ENCODE results near the gene CMSS1. TPM values are rescaled to one million over a fixed set of nuclear protein-coding genes. Genes with fewer than 3 reads are reported as not detected.
A peak's percentile ranks its signal among the peaks of the same experiment; 100 is the strongest.

CMSS1 gene
- total RNA-seq, 1 experiment from 2014 or later, result 55.8 TPM

DNA sequence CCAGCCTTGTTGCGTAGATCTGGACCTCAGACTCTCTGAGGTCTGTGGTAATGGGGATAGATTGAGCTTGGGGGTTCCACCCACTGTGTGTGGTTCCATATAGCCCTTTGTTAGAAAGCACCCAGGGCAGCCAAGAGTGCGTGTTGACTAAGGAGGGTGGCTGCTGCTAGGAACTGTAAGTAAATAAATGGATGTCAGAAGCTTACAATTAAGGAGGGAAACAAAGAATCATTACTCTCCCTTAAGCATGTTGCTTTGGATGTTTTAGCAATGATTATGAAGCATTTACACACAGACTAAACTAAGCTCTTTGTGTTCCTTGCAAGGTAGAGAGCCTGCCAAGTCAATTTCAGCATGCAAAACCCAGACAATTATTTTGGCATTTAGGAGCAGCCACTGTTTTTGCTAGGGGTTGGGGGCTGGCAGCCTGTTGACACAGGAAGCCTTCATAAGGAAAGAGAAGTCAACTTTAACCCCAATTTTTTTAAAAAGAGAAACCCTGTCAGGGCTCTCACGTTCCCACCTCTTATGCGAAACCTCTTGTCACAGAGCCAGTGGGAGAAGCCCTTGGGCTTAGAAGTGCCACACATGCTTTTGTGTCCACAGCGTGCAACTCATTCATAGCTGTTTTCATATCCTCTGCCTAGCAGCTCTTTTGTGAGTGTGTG, 127.8 kb downstream of the CMSS1 start:
- BruUV-seq (replicated peaks), result no TSS peak
- no peaks in the 10 kb centered on the region for H3K9me3 Mint-ChIP-seq (ENCODE audit: low read depth, unreplicated experiment)
- no peak overlapping the region for H3K4me3 Mint-ChIP-seq (ENCODE audit: low read depth, unreplicated experiment)
- no peaks in the 10 kb centered on the region for H3K36me3 Mint-ChIP-seq (ENCODE audit: insufficient read depth, unreplicated experiment)
- CTCF ChIA-PET, result interaction anchor here (0.6 to 1.2 kb wide), 2 partner anchors 25 to 27 kb away, joined by 3 read pairs; no protein-coding TSS in a partner anchor
- TF ChIP-seq, protein P1, sequence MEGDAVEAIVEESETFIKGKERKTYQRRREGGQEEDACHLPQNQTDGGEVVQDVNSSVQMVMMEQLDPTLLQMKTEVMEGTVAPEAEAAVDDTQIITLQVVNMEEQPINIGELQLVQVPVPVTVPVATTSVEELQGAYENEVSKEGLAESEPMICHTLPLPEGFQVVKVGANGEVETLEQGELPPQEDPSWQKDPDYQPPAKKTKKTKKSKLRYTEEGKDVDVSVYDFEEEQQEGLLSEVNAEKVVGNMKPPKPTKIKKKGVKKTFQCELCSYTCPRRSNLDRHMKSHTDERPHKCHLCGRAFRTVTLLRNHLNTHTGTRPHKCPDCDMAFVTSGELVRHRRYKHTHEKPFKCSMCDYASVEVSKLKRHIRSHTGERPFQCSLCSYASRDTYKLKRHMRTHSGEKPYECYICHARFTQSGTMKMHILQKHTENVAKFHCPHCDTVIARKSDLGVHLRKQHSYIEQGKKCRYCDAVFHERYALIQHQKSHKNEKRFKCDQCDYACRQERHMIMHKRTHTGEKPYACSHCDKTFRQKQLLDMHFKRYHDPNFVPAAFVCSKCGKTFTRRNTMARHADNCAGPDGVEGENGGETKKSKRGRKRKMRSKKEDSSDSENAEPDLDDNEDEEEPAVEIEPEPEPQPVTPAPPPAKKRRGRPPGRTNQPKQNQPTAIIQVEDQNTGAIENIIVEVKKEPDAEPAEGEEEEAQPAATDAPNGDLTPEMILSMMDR (IDR thresholded peaks at IDR 0.05; ENCODE audit: unreplicated experiment), result no peak
- H3K27ac Mint-ChIP-seq (ENCODE audit: unreplicated experiment), result peak overlapping the region; percentile 14
- H3K4me1 Mint-ChIP-seq (ENCODE audit: low read depth, unreplicated experiment), result peaks cover 33% of the 10 kb centered on the region
- DNase-seq, result no peak
- intact Hi-C loops (cut with micrococcal nuclease; ENCODE audit: unreplicated experiment), result no loop called here
- no peaks in the 10 kb centered on the region for H3K27me3 Mint-ChIP-seq (ENCODE audit: unreplicated experiment)

DNA sequence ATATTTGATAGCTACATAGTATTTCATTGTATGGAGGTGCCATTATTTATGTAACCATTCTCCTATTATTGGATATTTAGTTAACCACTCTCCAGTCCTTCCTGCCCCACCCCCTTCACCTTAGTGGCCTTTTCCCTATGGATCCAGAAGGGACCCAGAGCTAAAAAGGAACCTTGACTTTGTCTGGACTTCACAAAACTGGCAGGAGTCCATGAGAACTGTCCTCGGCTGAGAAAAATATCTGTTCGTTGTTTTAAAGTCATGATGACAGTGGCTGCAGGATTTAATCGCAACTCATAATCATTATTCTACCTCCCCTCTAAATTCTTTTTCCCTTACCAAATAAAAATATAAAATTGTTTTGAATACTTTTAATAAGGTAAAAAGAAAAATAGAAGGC, 129.7 kb downstream of the CMSS1 start:
- Mint-ChIP-seq H3K36me3 (ENCODE audit: insufficient read depth, unreplicated experiment) (no peaks in the 10 kb centered on the region), H3K9me3 (ENCODE audit: low read depth, unreplicated experiment) (no peaks in the 10 kb centered on the region), H3K4me1 (ENCODE audit: low read depth, unreplicated experiment) (peaks cover 46% of the 10 kb centered on the region), H3K27ac (ENCODE audit: unreplicated experiment) (no peak overlapping the region), H3K27me3 (ENCODE audit: unreplicated experiment) (no peaks in the 10 kb centered on the region), H3K4me3 (ENCODE audit: low read depth, unreplicated experiment) (no peak overlapping the region)
- TF ChIP-seq, protein P1 (IDR thresholded peaks at IDR 0.05; ENCODE audit: unreplicated experiment), result no peak
- CTCF ChIA-PET, result interaction anchor here (0.7 kb wide), 1 partner anchor 133 kb away, joined by 4 read pairs; no protein-coding TSS in a partner anchor
- intact Hi-C loops (cut with micrococcal nuclease; ENCODE audit: unreplicated experiment), result no loop called here
- no TSS peak for BruUV-seq (replicated peaks)
- DNase-seq, result no peak

DNA sequence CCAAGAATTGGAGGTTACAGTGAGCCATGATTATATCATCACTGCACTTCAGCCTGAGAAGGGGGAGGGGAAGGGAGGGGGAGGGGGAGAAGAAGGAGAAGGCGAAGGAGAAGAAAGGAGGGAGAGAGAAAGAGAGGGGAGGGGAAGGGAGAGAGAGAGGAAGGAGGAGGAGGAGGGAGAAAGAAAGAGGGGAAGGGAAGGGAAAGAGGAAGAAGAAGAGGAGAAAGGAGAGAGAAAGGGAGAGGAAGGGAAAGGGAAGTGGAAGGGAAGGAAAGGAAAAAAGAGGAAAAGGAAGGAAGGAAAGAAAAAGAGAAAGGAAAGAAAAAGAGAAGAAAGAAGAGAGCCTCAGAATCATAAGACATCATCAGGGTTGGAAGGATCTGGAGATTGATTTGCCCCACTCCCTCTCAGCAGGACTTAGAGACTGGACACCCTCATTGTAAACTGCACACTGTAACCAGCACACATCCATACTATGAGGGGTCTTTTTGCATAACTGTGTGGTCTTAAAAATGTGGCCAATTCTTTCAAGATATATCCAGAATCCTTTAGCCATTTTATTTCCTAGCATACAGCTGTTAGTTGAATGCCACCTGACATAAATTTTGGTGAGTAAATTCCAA, 130.9 kb downstream of the CMSS1 start:
- DNase-seq, result no peak
- CTCF ChIA-PET, result interaction anchor here (0.5 to 1.0 kb wide), 2 partner anchors 23 to 117 kb away, joined by 3 read pairs; no protein-coding TSS in a partner anchor
- no peaks in the 10 kb centered on the region for H3K9me3 Mint-ChIP-seq (ENCODE audit: low read depth, unreplicated experiment)
- BruUV-seq (replicated peaks), result no TSS peak
- peak overlapping the region; percentile 58 for H3K27ac Mint-ChIP-seq (ENCODE audit: unreplicated experiment)
- H3K36me3 Mint-ChIP-seq (ENCODE audit: insufficient read depth, unreplicated experiment), result no peaks in the 10 kb centered on the region
- peaks cover 54% of the 10 kb centered on the region for H3K4me1 Mint-ChIP-seq (ENCODE audit: low read depth, unreplicated experiment)
- H3K27me3 Mint-ChIP-seq (ENCODE audit: unreplicated experiment), result no peaks in the 10 kb centered on the region
- intact Hi-C loops (cut with micrococcal nuclease; ENCODE audit: unreplicated experiment), result no loop called here
- TF ChIP-seq, protein P1 (IDR thresholded peaks at IDR 0.05; ENCODE audit: unreplicated experiment), result no peak
- no peak overlapping the region for H3K4me3 Mint-ChIP-seq (ENCODE audit: low read depth, unreplicated experiment)

DNA sequence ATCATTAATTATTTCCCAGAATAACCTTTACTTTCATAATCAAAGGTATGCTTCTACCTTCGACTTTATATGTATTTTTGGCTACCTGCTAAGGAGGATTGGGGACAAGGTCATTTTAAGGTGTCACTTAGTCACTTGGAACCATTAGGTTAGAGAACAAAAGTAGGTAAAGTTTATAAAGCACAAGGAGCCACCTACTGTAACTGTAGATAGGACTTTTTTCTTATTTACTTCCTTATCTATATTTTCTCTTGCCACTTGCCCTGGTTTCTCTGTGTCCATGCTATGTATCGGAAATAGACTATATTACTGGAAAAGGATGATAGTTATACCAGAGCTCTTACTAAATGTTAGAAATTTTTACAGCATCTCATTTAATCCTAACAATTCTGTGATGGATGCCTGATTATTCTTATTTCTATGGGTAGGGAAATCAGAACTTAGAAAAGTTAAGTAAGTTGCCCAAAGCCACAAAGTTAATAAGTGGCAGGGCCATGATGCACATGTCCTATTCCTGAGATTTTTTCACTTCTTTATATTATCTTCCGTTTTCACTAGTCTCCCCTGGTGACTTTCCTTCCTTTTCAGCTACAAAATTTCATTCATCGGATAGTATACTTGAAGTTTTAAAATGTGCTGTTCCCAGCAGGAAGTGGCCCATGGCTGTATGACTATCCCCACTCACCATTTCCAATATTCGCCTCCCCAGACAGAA, 132.5 kb downstream of the CMSS1 start:
- intact Hi-C loops (cut with micrococcal nuclease; ENCODE audit: unreplicated experiment), result loop anchor here (5.0 to 10.0 kb wide), 4 partner anchors 57 to 108 kb away; no protein-coding TSS in a partner anchor
- BruUV-seq (replicated peaks), result no TSS peak
- H3K36me3 Mint-ChIP-seq (ENCODE audit: insufficient read depth, unreplicated experiment), result no peaks in the 10 kb centered on the region
- no peak for DNase-seq
- H3K4me1 Mint-ChIP-seq (ENCODE audit: low read depth, unreplicated experiment), result peaks cover 49% of the 10 kb centered on the region
- H3K27ac Mint-ChIP-seq (ENCODE audit: unreplicated experiment), result peak overlapping the region; percentile 43
- H3K27me3 Mint-ChIP-seq (ENCODE audit: unreplicated experiment), result no peaks in the 10 kb centered on the region
- TF ChIP-seq, protein P1 (IDR thresholded peaks at IDR 0.05; ENCODE audit: unreplicated experiment), result no peak
- peak overlapping the region; percentile 47 for H3K4me3 Mint-ChIP-seq (ENCODE audit: low read depth, unreplicated experiment)
- CTCF ChIA-PET, result interaction anchor here (0.9 to 1.9 kb wide), 2 partner anchors 52 to 90 kb away, joined by 3 to 4 read pairs; no protein-coding TSS in a partner anchor
- H3K9me3 Mint-ChIP-seq (ENCODE audit: low read depth, unreplicated experiment), result no peaks in the 10 kb centered on the region

All from Calu3 (cell line).